ENCODE results near the gene MRPS30. TPM values are rescaled to one million over a fixed set of nuclear protein-coding genes. Genes with fewer than 3 reads are reported as not detected.
A peak's percentile ranks its signal among the peaks of the same experiment; 100 is the strongest.

The MRPS30 gene
- total RNA-seq, 1 donor from 2014 or later: 52.2 TPM

DNA sequence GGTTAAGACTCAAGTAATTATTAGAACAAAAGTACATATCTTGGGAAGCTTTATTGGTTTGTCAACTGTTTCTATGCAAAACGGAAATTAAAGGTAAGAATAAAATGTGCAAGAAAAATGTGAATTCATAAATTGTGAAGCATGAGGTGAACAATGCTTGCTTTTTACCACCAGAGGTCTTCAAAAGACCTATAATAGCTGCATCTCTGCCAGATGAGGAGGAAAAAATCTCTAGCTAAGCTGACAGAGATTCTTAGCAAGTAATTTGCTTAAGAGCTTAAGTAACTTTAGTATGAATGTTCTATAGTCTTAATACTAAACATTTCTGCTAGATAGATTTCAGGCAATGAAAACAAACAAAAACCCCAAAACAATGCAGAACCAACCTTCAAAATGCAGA, 54.1 kb downstream of the MRPS30 start:
- TF ChIP-seq, protein P1, sequence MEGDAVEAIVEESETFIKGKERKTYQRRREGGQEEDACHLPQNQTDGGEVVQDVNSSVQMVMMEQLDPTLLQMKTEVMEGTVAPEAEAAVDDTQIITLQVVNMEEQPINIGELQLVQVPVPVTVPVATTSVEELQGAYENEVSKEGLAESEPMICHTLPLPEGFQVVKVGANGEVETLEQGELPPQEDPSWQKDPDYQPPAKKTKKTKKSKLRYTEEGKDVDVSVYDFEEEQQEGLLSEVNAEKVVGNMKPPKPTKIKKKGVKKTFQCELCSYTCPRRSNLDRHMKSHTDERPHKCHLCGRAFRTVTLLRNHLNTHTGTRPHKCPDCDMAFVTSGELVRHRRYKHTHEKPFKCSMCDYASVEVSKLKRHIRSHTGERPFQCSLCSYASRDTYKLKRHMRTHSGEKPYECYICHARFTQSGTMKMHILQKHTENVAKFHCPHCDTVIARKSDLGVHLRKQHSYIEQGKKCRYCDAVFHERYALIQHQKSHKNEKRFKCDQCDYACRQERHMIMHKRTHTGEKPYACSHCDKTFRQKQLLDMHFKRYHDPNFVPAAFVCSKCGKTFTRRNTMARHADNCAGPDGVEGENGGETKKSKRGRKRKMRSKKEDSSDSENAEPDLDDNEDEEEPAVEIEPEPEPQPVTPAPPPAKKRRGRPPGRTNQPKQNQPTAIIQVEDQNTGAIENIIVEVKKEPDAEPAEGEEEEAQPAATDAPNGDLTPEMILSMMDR (conservative IDR thresholded peaks at IDR 0.05): peak; percentile 62

More for the DNA sequence above, 54.1 kb downstream of the MRPS30 start:
- Mint-ChIP-seq H3K9me3 (no peaks in the 10 kb centered on the region), H3K27ac (ENCODE audit: unreplicated experiment) (no peak overlapping the region), H3K4me3 (no peak overlapping the region), H3K4me1 (no peaks in the 10 kb centered on the region), H3K36me3 (ENCODE audit: low read depth) (no peaks in the 10 kb centered on the region), H3K27me3 (ENCODE audit: low read depth) (no peaks in the 10 kb centered on the region)
- DNase-seq (ENCODE audit: low read depth, low spot score): no peak
